Right lobe of liver (tissue), 4 donors: ENCODE measurements around the gene AP4S1.
"Not testable (repeated sequence)": the region's sequence is repeated elsewhere in the genome, so short reads cannot be mapped to it uniquely, and the experiment has no call there.

ENCODE experiments used
- CTCF ChIP-seq, 4 donors: fragments of 200-600 bp in 3 of 4; fragments of 450-650 bp in 1 of 4; IDR thresholded peaks; one replicate each; pipeline versions ENCODE4 v1.5.1 to v1.8.0; 2016 to 2022; ENCODE audit warnings: antibody characterized with exemption in 4 of 4, mild to moderate bottlenecking in 2 of 4
- POLR2A ChIP-seq: fragments of 450-650 bp; IDR thresholded peaks from one replicate; pipeline ENCODE4 v1.6.1; 2017; ENCODE audit warnings: antibody characterized with exemption, mild to moderate bottlenecking
- donor health status: DM: no; HTN: no; CAD: no.
- donor health status: DM: no; HTN: no; CAD: no.
- donor health status: DM: no; HTN: yes; CAD: no.

GRCh38 chr14:30980106-30980704 is 45.2 kb upstream of the AP4S1 start:
- peak; percentile 59 to 68 (median 60) for TF ChIP-seq CTCF (IDR thresholded peaks at IDR 0.05)
- not testable (repeated sequence) for TF ChIP-seq POLR2A
